ENCODE data around the gene NFX1.

NFX1 gene

GRCh38 chr9:33288828-33289483 is 1.4 kb upstream of the NFX1 start:
- Histone ChIP-seq H3K27me3 (ENCODE audit: control insufficient read depth in 2 of 2, insufficient read depth in 2 of 2, low read length in 2 of 2) (no peaks in the 10 kb centered on the region), H3K4me3 (ENCODE audit: low read length in 2 of 2) (no peak overlapping the region), H3K4me1 (ENCODE audit: control insufficient read depth in 2 of 2, insufficient read depth in 2 of 2, low read length in 2 of 2) (peaks cover 22 to 44% of the 10 kb centered on the region in 2 donors), H3K27ac (ENCODE audit: low read depth in 2 of 2, low read length in 2 of 2) (peak overlapping the region; percentile 23 to 100), H3K36me3 (ENCODE audit: control insufficient read depth in 2 of 2, insufficient read depth in 2 of 2, low read length in 2 of 2) (peaks cover under 1 to 10% of the 10 kb centered on the region in 2 donors), H3K9me3 (ENCODE audit: control insufficient read depth in 2 of 2, low read length in 2 of 2) (no peaks in the 10 kb centered on the region), H3K9ac (ENCODE audit: low read depth in 1 of 2, low read length in 2 of 2) (peak overlapping the region in 1 of 2 donors; percentile 98)

- H3K27me3 ChIP-seq (ENCODE audit: control insufficient read depth in 2 of 2, insufficient read depth in 2 of 2, low read length in 2 of 2): no peaks in the 10 kb centered on the region
- peak overlapping the region; percentile 93 to 99 for H3K4me3 ChIP-seq (ENCODE audit: low read length in 2 of 2)
- H3K4me1 ChIP-seq (ENCODE audit: control insufficient read depth in 2 of 2, insufficient read depth in 2 of 2, low read length in 2 of 2): peaks cover 23 to 44% of the 10 kb centered on the region in 2 donors
- peak overlapping the region; percentile 100 for H3K27ac ChIP-seq (ENCODE audit: low read depth in 2 of 2, low read length in 2 of 2)
- peak overlapping the region; percentile 72 to 98 for H3K9ac ChIP-seq (ENCODE audit: low read depth in 1 of 2, low read length in 2 of 2)
- H3K9me3 ChIP-seq (ENCODE audit: control insufficient read depth in 2 of 2, low read length in 2 of 2): no peaks in the 10 kb centered on the region
- peaks cover 4 to 13% of the 10 kb centered on the region in 2 donors for H3K36me3 ChIP-seq (ENCODE audit: control insufficient read depth in 2 of 2, insufficient read depth in 2 of 2, low read length in 2 of 2)
Observed at GRCh38 chr9:33289496-33289895, 820 bp upstream of the NFX1 start.

- peak overlapping the region; percentile 100 for H3K27ac ChIP-seq (ENCODE audit: low read depth in 2 of 2, low read length in 2 of 2)
- H3K36me3 ChIP-seq (ENCODE audit: control insufficient read depth in 2 of 2, insufficient read depth in 2 of 2, low read length in 2 of 2): peaks cover 8 to 16% of the 10 kb centered on the region in 2 donors
- H3K9ac ChIP-seq (ENCODE audit: low read depth in 1 of 2, low read length in 2 of 2): peak overlapping the region; percentile 98 to 100
- peak overlapping the region; percentile 93 to 99 for H3K4me3 ChIP-seq (ENCODE audit: low read length in 2 of 2)
- no peaks in the 10 kb centered on the region for H3K9me3 ChIP-seq (ENCODE audit: control insufficient read depth in 2 of 2, low read length in 2 of 2)
- no peaks in the 10 kb centered on the region for H3K27me3 ChIP-seq (ENCODE audit: control insufficient read depth in 2 of 2, insufficient read depth in 2 of 2, low read length in 2 of 2)
- peaks cover 26 to 44% of the 10 kb centered on the region in 2 donors for H3K4me1 ChIP-seq (ENCODE audit: control insufficient read depth in 2 of 2, insufficient read depth in 2 of 2, low read length in 2 of 2)
Observed at GRCh38 chr9:33289936-33290246, 425 bp upstream of the NFX1 start.

DNA sequence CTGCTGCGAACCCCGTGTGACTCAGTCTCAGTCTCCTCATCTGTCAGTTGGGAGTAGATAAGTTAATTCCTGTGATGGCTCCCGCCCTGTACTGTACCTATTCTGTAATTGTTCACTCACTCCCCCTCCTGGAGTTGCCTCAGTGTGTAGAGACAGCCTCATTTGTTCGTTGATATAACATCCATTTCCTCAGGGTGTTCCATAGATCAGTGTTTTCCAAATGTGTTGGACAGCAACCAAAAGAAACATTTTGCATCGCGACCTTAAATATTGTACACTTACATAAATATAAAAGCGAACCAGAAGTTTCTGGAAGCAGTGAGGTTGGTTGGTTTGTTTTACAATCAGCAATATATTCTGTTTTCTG is 698 bp downstream of the NFX1 start:
- Histone ChIP-seq H3K27ac (ENCODE audit: low read depth in 2 of 2, low read length in 2 of 2) (peak overlapping the region; percentile 100), H3K4me1 (ENCODE audit: control insufficient read depth in 2 of 2, insufficient read depth in 2 of 2, low read length in 2 of 2) (peaks cover 34 to 46% of the 10 kb centered on the region in 2 donors), H3K9ac (ENCODE audit: low read depth in 1 of 2, low read length in 2 of 2) (peak overlapping the region; percentile 98 to 100), H3K27me3 (ENCODE audit: control insufficient read depth in 2 of 2, insufficient read depth in 2 of 2, low read length in 2 of 2) (no peaks in the 10 kb centered on the region), H3K4me3 (ENCODE audit: low read length in 2 of 2) (peak overlapping the region; percentile 93 to 99), H3K9me3 (ENCODE audit: control insufficient read depth in 2 of 2, low read length in 2 of 2) (no peaks in the 10 kb centered on the region), H3K36me3 (ENCODE audit: control insufficient read depth in 2 of 2, insufficient read depth in 2 of 2, low read length in 2 of 2) (peaks cover 17 to 26% of the 10 kb centered on the region in 2 donors)

DNA sequence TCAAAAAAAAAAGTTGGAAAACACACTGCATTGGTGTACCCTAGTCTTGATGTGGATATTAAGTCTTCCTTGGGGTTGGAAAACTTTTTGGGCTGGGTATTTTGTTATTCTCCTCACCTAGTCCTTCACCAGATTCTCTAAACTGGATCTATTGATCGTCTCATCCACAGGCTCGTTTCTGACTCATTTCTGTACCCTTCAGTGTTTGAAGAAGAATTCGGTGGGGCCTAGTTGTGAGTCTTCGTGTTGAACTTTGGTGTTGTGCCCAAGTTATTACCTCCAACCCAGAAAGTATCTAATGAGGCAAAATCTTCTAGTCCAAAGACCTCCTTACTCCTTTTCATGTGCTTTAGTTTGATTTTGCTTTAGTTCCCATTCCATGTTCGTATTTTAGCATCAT is 1.6 kb downstream of the NFX1 start:
- Histone ChIP-seq H3K4me3 (ENCODE audit: low read length in 2 of 2) (peak overlapping the region in 1 of 2 donors; percentile 17), H3K4me1 (ENCODE audit: control insufficient read depth in 2 of 2, insufficient read depth in 2 of 2, low read length in 2 of 2) (peaks cover 43 to 52% of the 10 kb centered on the region in 2 donors), H3K27ac (ENCODE audit: low read depth in 2 of 2, low read length in 2 of 2) (peak overlapping the region in 1 of 2 donors; percentile 100), H3K9me3 (ENCODE audit: control insufficient read depth in 2 of 2, low read length in 2 of 2) (no peaks in the 10 kb centered on the region), H3K36me3 (ENCODE audit: control insufficient read depth in 2 of 2, insufficient read depth in 2 of 2, low read length in 2 of 2) (peaks cover 17 to 34% of the 10 kb centered on the region in 2 donors), H3K27me3 (ENCODE audit: control insufficient read depth in 2 of 2, insufficient read depth in 2 of 2, low read length in 2 of 2) (no peaks in the 10 kb centered on the region), H3K9ac (ENCODE audit: low read depth in 1 of 2, low read length in 2 of 2) (no peak overlapping the region)

DNA sequence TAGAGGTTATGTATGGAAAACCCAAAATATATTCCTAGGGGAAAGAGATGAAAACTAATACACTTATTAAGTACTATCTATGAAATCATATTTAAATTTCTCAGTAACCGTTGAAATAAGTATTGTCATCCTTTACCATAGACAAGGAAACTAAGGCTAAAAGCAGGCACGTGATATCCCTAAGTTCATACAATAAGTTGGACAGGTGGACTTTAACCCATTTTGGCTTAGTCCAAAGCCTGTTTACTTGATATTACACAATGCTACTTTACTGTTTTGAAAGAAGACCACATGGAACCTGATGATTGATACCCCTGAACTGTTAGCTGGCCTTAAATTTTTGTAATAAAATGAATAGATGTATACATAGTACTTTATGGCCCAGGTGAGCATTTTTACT is 3.5 kb downstream of the NFX1 start:
- Histone ChIP-seq H3K4me1 (ENCODE audit: control insufficient read depth in 2 of 2, insufficient read depth in 2 of 2, low read length in 2 of 2) (peaks cover 56 to 64% of the 10 kb centered on the region in 2 donors), H3K9me3 (ENCODE audit: control insufficient read depth in 2 of 2, low read length in 2 of 2) (no peaks in the 10 kb centered on the region), H3K27me3 (ENCODE audit: control insufficient read depth in 2 of 2, insufficient read depth in 2 of 2, low read length in 2 of 2) (no peaks in the 10 kb centered on the region), H3K27ac (ENCODE audit: low read depth in 2 of 2, low read length in 2 of 2) (no peak overlapping the region), H3K9ac (ENCODE audit: low read depth in 1 of 2, low read length in 2 of 2) (no peak overlapping the region), H3K4me3 (ENCODE audit: low read length in 2 of 2) (no peak overlapping the region), H3K36me3 (ENCODE audit: control insufficient read depth in 2 of 2, insufficient read depth in 2 of 2, low read length in 2 of 2) (peaks cover 26 to 43% of the 10 kb centered on the region in 2 donors)

GRCh38 chr9:33294670-33295432 is 4.5 kb downstream of the NFX1 start:
- Histone ChIP-seq H3K9ac (ENCODE audit: low read depth in 1 of 2, low read length in 2 of 2) (no peak overlapping the region), H3K9me3 (ENCODE audit: control insufficient read depth in 2 of 2, low read length in 2 of 2) (no peaks in the 10 kb centered on the region), H3K27ac (ENCODE audit: low read depth in 2 of 2, low read length in 2 of 2) (peak overlapping the region in 1 of 2 donors; percentile 6), H3K4me1 (ENCODE audit: control insufficient read depth in 2 of 2, insufficient read depth in 2 of 2, low read length in 2 of 2) (peaks cover 56 to 58% of the 10 kb centered on the region in 2 donors), H3K36me3 (ENCODE audit: control insufficient read depth in 2 of 2, insufficient read depth in 2 of 2, low read length in 2 of 2) (peaks cover 35 to 51% of the 10 kb centered on the region in 2 donors), H3K4me3 (ENCODE audit: low read length in 2 of 2) (no peak overlapping the region), H3K27me3 (ENCODE audit: control insufficient read depth in 2 of 2, insufficient read depth in 2 of 2, low read length in 2 of 2) (no peaks in the 10 kb centered on the region)

DNA sequence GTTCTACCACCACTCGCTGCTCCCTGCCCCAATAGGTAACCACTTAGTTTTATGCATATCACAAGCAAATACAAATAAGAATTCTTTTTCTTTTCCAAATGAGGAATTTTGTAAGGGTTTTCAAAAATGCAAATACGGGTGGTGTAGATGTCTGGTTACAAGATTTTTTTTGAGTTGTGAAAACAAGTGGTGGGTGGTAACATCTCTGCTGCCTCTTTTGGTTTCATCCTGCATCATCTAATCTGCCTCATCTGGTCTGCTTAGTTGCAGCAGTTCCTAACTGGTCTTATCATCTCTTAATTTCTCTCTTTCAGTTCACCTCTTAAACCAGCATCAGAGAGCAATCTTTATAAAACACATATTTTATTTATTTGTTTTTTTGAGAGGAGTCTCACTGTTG is 5.3 kb downstream of the NFX1 start:
- H3K9me3 ChIP-seq (ENCODE audit: control insufficient read depth in 2 of 2, low read length in 2 of 2): no peaks in the 10 kb centered on the region
- no peaks in the 10 kb centered on the region for H3K27me3 ChIP-seq (ENCODE audit: control insufficient read depth in 2 of 2, insufficient read depth in 2 of 2, low read length in 2 of 2)
- H3K36me3 ChIP-seq (ENCODE audit: control insufficient read depth in 2 of 2, insufficient read depth in 2 of 2, low read length in 2 of 2): peaks cover 39 to 56% of the 10 kb centered on the region in 2 donors
- H3K4me1 ChIP-seq (ENCODE audit: control insufficient read depth in 2 of 2, insufficient read depth in 2 of 2, low read length in 2 of 2): peaks cover 56% of the 10 kb centered on the region in 2 donors
- no peak overlapping the region for H3K4me3 ChIP-seq (ENCODE audit: low read length in 2 of 2)
- no peak overlapping the region for H3K9ac ChIP-seq (ENCODE audit: low read depth in 1 of 2, low read length in 2 of 2)
- H3K27ac ChIP-seq (ENCODE audit: low read depth in 2 of 2, low read length in 2 of 2): peak overlapping the region in 1 of 2 donors; percentile 67

DNA sequence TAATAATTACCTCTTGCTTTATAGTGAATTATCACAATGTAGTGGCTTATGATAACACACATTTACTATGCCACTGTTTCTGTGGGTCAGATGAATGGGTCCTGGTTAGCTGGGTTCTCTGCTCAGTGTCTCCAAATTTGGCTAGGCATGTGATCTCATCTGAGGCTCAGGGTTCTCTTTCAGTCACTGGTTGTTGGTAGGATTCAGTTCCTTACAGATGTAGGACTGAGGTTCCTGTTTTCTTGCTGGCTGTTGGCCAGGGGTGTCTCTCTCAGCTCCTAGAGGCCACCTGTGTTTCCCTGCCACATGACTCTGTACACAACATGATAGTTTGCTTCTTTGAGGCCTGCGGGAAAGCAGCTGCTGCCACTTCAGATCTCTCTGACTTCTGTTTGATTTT is 7.1 kb downstream of the NFX1 start:
- H3K27me3 ChIP-seq (ENCODE audit: control insufficient read depth in 2 of 2, insufficient read depth in 2 of 2, low read length in 2 of 2): no peaks in the 10 kb centered on the region
- peaks cover 50 to 68% of the 10 kb centered on the region in 2 donors for H3K36me3 ChIP-seq (ENCODE audit: control insufficient read depth in 2 of 2, insufficient read depth in 2 of 2, low read length in 2 of 2)
- peak overlapping the region in 1 of 2 donors; percentile 42 for H3K4me3 ChIP-seq (ENCODE audit: low read length in 2 of 2)
- peak overlapping the region; percentile 67 for H3K27ac ChIP-seq (ENCODE audit: low read depth in 2 of 2, low read length in 2 of 2)
- no peaks in the 10 kb centered on the region for H3K9me3 ChIP-seq (ENCODE audit: control insufficient read depth in 2 of 2, low read length in 2 of 2)
- peak overlapping the region in 1 of 2 donors; percentile 34 for H3K9ac ChIP-seq (ENCODE audit: low read depth in 1 of 2, low read length in 2 of 2)
- peaks cover 37 to 45% of the 10 kb centered on the region in 2 donors for H3K4me1 ChIP-seq (ENCODE audit: control insufficient read depth in 2 of 2, insufficient read depth in 2 of 2, low read length in 2 of 2)

DNA sequence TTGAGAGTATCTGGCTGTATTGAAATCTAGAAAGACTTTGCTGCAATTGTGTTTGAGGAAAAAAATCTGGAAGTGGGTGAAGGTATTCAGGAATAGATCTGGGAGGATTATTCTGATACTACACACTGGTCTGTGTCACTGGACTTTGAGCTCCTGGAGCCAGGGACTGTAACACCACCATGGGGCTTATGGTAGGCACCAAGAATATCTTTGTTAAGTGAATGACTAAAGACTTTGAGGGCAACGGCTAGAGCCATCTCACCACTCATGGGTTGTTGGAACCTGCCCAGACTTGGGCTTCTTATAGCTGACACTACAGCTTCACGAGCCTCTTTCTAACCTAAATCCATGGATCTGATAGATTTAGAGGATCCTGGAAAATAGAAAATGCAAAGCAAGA is 10.2 kb downstream of the NFX1 start:
- no peak overlapping the region for H3K4me3 ChIP-seq (ENCODE audit: low read length in 2 of 2)
- H3K27me3 ChIP-seq (ENCODE audit: control insufficient read depth in 2 of 2, insufficient read depth in 2 of 2, low read length in 2 of 2): no peaks in the 10 kb centered on the region
- peaks cover 27 to 31% of the 10 kb centered on the region in 2 donors for H3K4me1 ChIP-seq (ENCODE audit: control insufficient read depth in 2 of 2, insufficient read depth in 2 of 2, low read length in 2 of 2)
- H3K9me3 ChIP-seq (ENCODE audit: control insufficient read depth in 2 of 2, low read length in 2 of 2): no peaks in the 10 kb centered on the region
- peaks cover 62 to 74% of the 10 kb centered on the region in 2 donors for H3K36me3 ChIP-seq (ENCODE audit: control insufficient read depth in 2 of 2, insufficient read depth in 2 of 2, low read length in 2 of 2)
- H3K27ac ChIP-seq (ENCODE audit: low read depth in 2 of 2, low read length in 2 of 2): no peak overlapping the region
- H3K9ac ChIP-seq (ENCODE audit: low read depth in 1 of 2, low read length in 2 of 2): no peak overlapping the region

Data from mucosa of rectum (tissue), 2 donors.